ENCODE measurements around the gene BCCIP. TPM values are rescaled to one million over a fixed set of nuclear protein-coding genes. Genes with fewer than 3 reads are reported as not detected.

The BCCIP gene
- total and polyA plus RNA-seq, 12 donors = 20.5 to 103 (median 38.8) TPM

- Histone ChIP-seq H3K36me3 (replicated peaks in 1 of 2) (peaks cover 0 to 48% of the 10 kb centered on the region in 2 donors), H3K27me3 (no peaks in the 10 kb centered on the region)
These were observed 30.7 kb upstream of the BCCIP start for GRCh38 chr10:125792342-125793300.

GRCh38 chr10:125795128-125795527, 28.2 kb upstream of the BCCIP start:
- Histone ChIP-seq H3K36me3 (replicated peaks in 1 of 2) (peaks cover 0 to 42% of the 10 kb centered on the region in 2 donors), H3K27ac (no peak overlapping the region), H3K9me3 (replicated peaks in 1 of 3) (no peaks in the 10 kb centered on the region), H3K27me3 (no peaks in the 10 kb centered on the region), H3K4me3 (no peak overlapping the region), H3K4me1 (replicated peaks in 1 of 2) (no peaks in the 10 kb centered on the region)
- WGBS, 4 donors = 91 to 93% (median 91%) methylated on average over 2 of the region's 2 CpGs; no CpG with 5 or more reads in 1 of the 4 donors
- TF ChIP-seq POLR2A (IDR thresholded peaks at IDR 0.05) (no peak), CTCF (IDR thresholded peaks at IDR 0.05) (no peak)
- DNase-seq = no peak
- intact Hi-C loops (cut with DNase I) = no loop called here

More at GRCh38 chr10:125792342-125793300, 30.7 kb upstream of the BCCIP start:
- TF ChIP-seq POLR2A (IDR thresholded peaks at IDR 0.05) = no peak
- TF ChIP-seq CTCF (IDR thresholded peaks at IDR 0.05) = no peak
- H3K27ac ChIP-seq = no peak overlapping the region
- 88 to 93% (median 92%) methylated on average over 9 to 14 of the region's 14 CpGs for WGBS, 4 donors
- no peak for DNase-seq
- H3K4me3 ChIP-seq = no peak overlapping the region
- H3K9me3 ChIP-seq (replicated peaks in 1 of 3) = no peaks in the 10 kb centered on the region
- intact Hi-C loops (cut with DNase I) = no loop called here
- H3K4me1 ChIP-seq (replicated peaks in 1 of 2) = no peaks in the 10 kb centered on the region

- WGBS, 4 donors = 81 to 93% (median 88%) methylated on average over 8 of the region's 8 CpGs
- no peak for DNase-seq
These were observed 27.6 kb upstream of the BCCIP start for GRCh38 chr10:125795637-125796190.

GRCh38 chr10:125797424-125797823, 25.9 kb upstream of the BCCIP start:
- Histone ChIP-seq H3K9me3 (replicated peaks in 1 of 3) (no peaks in the 10 kb centered on the region), H3K4me3 (no peak overlapping the region), H3K27ac (no peak overlapping the region), H3K4me1 (replicated peaks in 1 of 2) (no peaks in the 10 kb centered on the region), H3K27me3 (no peaks in the 10 kb centered on the region), H3K36me3 (replicated peaks in 1 of 2) (peaks cover 0 to 34% of the 10 kb centered on the region in 2 donors)
- intact Hi-C loops (cut with DNase I) = no loop called here
- TF ChIP-seq CTCF (IDR thresholded peaks at IDR 0.05) (no peak), POLR2A (IDR thresholded peaks at IDR 0.05) (no peak)
- DNase-seq = no peak
- 92 to 95% (median 94%) methylated on average over 8 of the region's 8 CpGs for WGBS, 4 donors

More at GRCh38 chr10:125795637-125796190, 27.6 kb upstream of the BCCIP start:
- no peaks in the 10 kb centered on the region for H3K9me3 ChIP-seq (replicated peaks in 1 of 3)
- no peak overlapping the region for H3K4me3 ChIP-seq
- no peak for TF ChIP-seq POLR2A (IDR thresholded peaks at IDR 0.05)
- H3K27ac ChIP-seq = no peak overlapping the region
- no peaks in the 10 kb centered on the region for H3K27me3 ChIP-seq
- H3K36me3 ChIP-seq (replicated peaks in 1 of 2) = peaks cover 0 to 42% of the 10 kb centered on the region in 2 donors
- intact Hi-C loops (cut with DNase I) = no loop called here
- H3K4me1 ChIP-seq (replicated peaks in 1 of 2) = no peaks in the 10 kb centered on the region
